GM18519 (cell line): Measurements from ENCODE around the gene CMTM7.

Experiments
- ATAC-seq: cut with Tn5 transposase; IDR thresholded peaks from one replicate; pipeline ENCODE4 v1.9.1; 2021; ENCODE audit warnings: mild to moderate bottlenecking, moderate library complexity; ENCODE audit not compliant: unreplicated experiment, low FRiP score

Gene CMTM7

GRCh38 chr3:32482693-32483092, 91.0 kb downstream of the CMTM7 start:
- ATAC-seq: no peak

- no peak for ATAC-seq
These were observed 92.1 kb downstream of the CMTM7 start for GRCh38 chr3:32483772-32484171.

- ATAC-seq: no peak
These were observed 92.8 kb downstream of the CMTM7 start for GRCh38 chr3:32484436-32484835.

GRCh38 chr3:32487781-32488473, 96.3 kb downstream of the CMTM7 start:
- ATAC-seq: no peak

GRCh38 chr3:32488474-32489008, 96.9 kb downstream of the CMTM7 start:
- ATAC-seq: no peak

GRCh38 chr3:32492684-32493436, 101.2 kb downstream of the CMTM7 start:
- ATAC-seq: no peak

GRCh38 chr3:32493437-32494414, 102.1 kb downstream of the CMTM7 start:
- peak; percentile 59 for ATAC-seq

- no peak for ATAC-seq
These were observed 103.4 kb downstream of the CMTM7 start for GRCh38 chr3:32495085-32495484.

- no peak for ATAC-seq
These were observed 104.0 kb downstream of the CMTM7 start for GRCh38 chr3:32495609-32496008.

- ATAC-seq: no peak
These were observed 106.6 kb downstream of the CMTM7 start for GRCh38 chr3:32498252-32498651.

- no peak for ATAC-seq
These were observed 107.3 kb downstream of the CMTM7 start for GRCh38 chr3:32498992-32499391.

GRCh38 chr3:32499585-32499984, 107.9 kb downstream of the CMTM7 start:
- no peak for ATAC-seq

GRCh38 chr3:32500231-32500630, 108.6 kb downstream of the CMTM7 start:
- no peak for ATAC-seq

GRCh38 chr3:32500880-32501782, 109.5 kb downstream of the CMTM7 start:
- ATAC-seq: no peak

- ATAC-seq: no peak
These were observed 110.1 kb downstream of the CMTM7 start for GRCh38 chr3:32501783-32502117.

GRCh38 chr3:32502118-32502945, 110.7 kb downstream of the CMTM7 start, which contains the start of gene CMTM6:
Gene CMTM6 (minus strand): TSS chr3:32502852. CDS start chr3:32502745, 107 bp downstream.
- no peak for ATAC-seq

- ATAC-seq: no peak
These were observed 111.3 kb downstream of the CMTM7 start for GRCh38 chr3:32502946-32503286.
